Endothelial cell of umbilical vein (primary cell): Measurements from ENCODE around the gene CD47.

Experiments
- CTCF ChIP-seq, 2 donors: IDR thresholded peaks; 1 replicate in 1 of 2; 2 replicates in 1 of 2; pipeline ENCODE4 v1.5.1; 2011; ENCODE audit warnings: low read length in 2 of 2, mild to moderate bottlenecking in 2 of 2, moderate library complexity in 2 of 2, control low read depth in 1 of 2, inconsistent platforms in 1 of 2, low read depth in 1 of 2; ENCODE audit not compliant: insufficient read depth in 1 of 2; ENCODE audit errors: extremely low read depth in 1 of 2
- EZH2 ChIP-seq: IDR thresholded peaks from 2 replicates; pipeline ENCODE4 v1.6.1; 2012; ENCODE audit warnings: borderline replicate concordance, low read depth, mild to moderate bottlenecking, moderate library complexity, low read length, inconsistent platforms; ENCODE audit not compliant: severe bottlenecking
- FOS ChIP-seq: IDR thresholded peaks from 2 replicates; pipeline ENCODE4 v1.6.1; 2011; ENCODE audit warnings: mild to moderate bottlenecking, low read length, moderate library complexity, borderline replicate concordance; ENCODE audit not compliant: insufficient read depth
- GATA2 ChIP-seq: IDR thresholded peaks from 2 replicates; pipeline ENCODE4 v1.7.0; 2011; ENCODE audit warnings: low read depth, mild to moderate bottlenecking, moderate library complexity, mixed read lengths, low read length; ENCODE audit not compliant: insufficient read length, insufficient read depth
- JUN ChIP-seq: IDR thresholded peaks from 2 replicates; pipeline ENCODE4 v1.6.1; 2011; ENCODE audit warnings: borderline replicate concordance, low read depth; ENCODE audit not compliant: insufficient read length, insufficient read depth
- MAX ChIP-seq: IDR thresholded peaks from 2 replicates; pipeline ENCODE4 v1.6.1; 2011; ENCODE audit not compliant: insufficient read depth, insufficient read length
- POLR2A ChIP-seq: IDR thresholded peaks from 2 replicates; pipeline ENCODE4 v1.6.1; 2012; ENCODE audit warnings: low read depth, mild to moderate bottlenecking, control low read depth, low read length
- POLR2AphosphoS5 ChIP-seq: IDR thresholded peaks from 2 replicates; pipeline ENCODE4 v1.6.1; 2012; ENCODE audit warnings: low read depth, mild to moderate bottlenecking, control low read depth, low read length, moderate library complexity; ENCODE audit not compliant: insufficient read depth

- TF ChIP-seq POLR2AphosphoS5 (no peak), CTCF (IDR thresholded peaks at IDR 0.05; ENCODE audit: extremely low read depth in 1 of 2, insufficient read depth in 1 of 2, low read depth in 1 of 2, low read length in 2 of 2) (no peak), EZH2 (no peak), POLR2A (no peak), MAX (no peak), FOS (no peak), GATA2 (no peak), JUN (no peak)
Observed at GRCh38 chr3:108099679-108100428, 9.0 kb upstream of the CD47 start.
